GM23338 (cell line): ENCODE measurements around the gene BCKDK. TPM values are rescaled to one million over a fixed set of nuclear protein-coding genes. Genes with fewer than 3 reads are reported as not detected.
"Not testable (repeated sequence)": the region's sequence is repeated elsewhere in the genome, so short reads cannot be mapped to it uniquely, and the experiment has no call there.

Experiments used
- ATAC-seq: fragments of 200-7000 bp; cut with Tn5 transposase; 3 replicates; pipeline ENCODE4 v1.9.1; 2020
- DNase-seq: peaks from one replicate; pipeline ENCODE4 v3.0.0-alpha.2; 2015; ENCODE audit warnings: low spot score
- H2AFZ ChIP-seq: fragments of 200-600 bp; sonication (generic); 2 replicates; pipeline ENCODE4 v1.8.0; 2016; ENCODE audit warnings: antibody characterized with exemption, mild to moderate bottlenecking, moderate library complexity
- H3F3A ChIP-seq: fragments of 200-600 bp; sonication (generic); replicated peaks from 2 replicates; pipeline ENCODE4 v1.8.0; 2017; ENCODE audit warnings: antibody characterized with exemption, mixed run types, low read depth
- H3K27ac ChIP-seq: fragments of 200-600 bp; sonication (generic); 2 replicates; pipeline ENCODE4 v1.6.1; 2016; ENCODE audit warnings: low read depth
- H3K27me3 ChIP-seq: fragments of 200-600 bp; sonication (generic); 2 replicates; pipeline ENCODE4 v1.8.0; 2016; ENCODE audit warnings: mild to moderate bottlenecking, mixed run types, moderate library complexity; ENCODE audit not compliant: insufficient read depth
- H3K36me3 ChIP-seq: fragments of 200-600 bp; sonication (generic); 2 replicates; pipeline ENCODE4 v1.8.0; 2016; ENCODE audit warnings: mild to moderate bottlenecking; ENCODE audit not compliant: insufficient read depth
- H3K4me1 ChIP-seq: fragments of 200-600 bp; sonication (generic); 2 replicates; pipeline ENCODE4 v1.8.0; 2016; ENCODE audit warnings: mild to moderate bottlenecking, moderate library complexity; ENCODE audit not compliant: insufficient read depth
- H3K4me2 ChIP-seq: fragments of 200-600 bp; sonication (generic); 2 replicates; pipeline ENCODE4 v1.7.1; 2017; ENCODE audit warnings: mixed run types
- H3K4me3 ChIP-seq: fragments of 200-600 bp; sonication (generic); 2 replicates; pipeline ENCODE4 v1.6.1; 2016; ENCODE audit warnings: mixed run types
- H3K79me2 ChIP-seq: fragments of 200-600 bp; sonication (generic); replicated peaks from 2 replicates; pipeline ENCODE4 v1.8.0; 2017; ENCODE audit warnings: mild to moderate bottlenecking; ENCODE audit not compliant: insufficient read depth
- H3K9me2 ChIP-seq: fragments of 200-600 bp; sonication (generic); 2 replicates; pipeline ENCODE4 v1.8.0; 2017; ENCODE audit not compliant: insufficient read depth
- H4K20me1 ChIP-seq: fragments of 200-600 bp; sonication (generic); replicated peaks from 2 replicates; pipeline ENCODE4 v1.8.0; 2017; ENCODE audit warnings: mild to moderate bottlenecking; ENCODE audit not compliant: insufficient read depth
- H3K27ac Mint-ChIP-seq: 2 replicates; pipeline ENCODE4 v1.8.0; 2020; ENCODE audit warnings: inconsistent platforms, mild to moderate bottlenecking, moderate library complexity, mixed read lengths
- H3K27me3 Mint-ChIP-seq: 3 replicates; pipeline ENCODE4 v1.8.0; 2022; ENCODE audit warnings: low read depth, mild to moderate bottlenecking, moderate library complexity, mixed read lengths, inconsistent platforms; ENCODE audit not compliant: insufficient read depth, poor library complexity
- H3K36me3 Mint-ChIP-seq: 3 replicates; pipeline ENCODE4 v1.8.0; 2021; ENCODE audit warnings: low read depth, mild to moderate bottlenecking, inconsistent platforms, moderate library complexity, mixed read lengths
- H3K4me1 Mint-ChIP-seq: 3 replicates; pipeline ENCODE4 v1.8.0; 2020; ENCODE audit warnings: mild to moderate bottlenecking, inconsistent platforms, mixed read lengths
- H3K4me3 Mint-ChIP-seq: 3 replicates; pipeline ENCODE4 v1.8.0; 2021; ENCODE audit warnings: moderate library complexity, mild to moderate bottlenecking, inconsistent platforms, mixed read lengths
- H3K9me3 Mint-ChIP-seq: 3 replicates; pipeline ENCODE4 v1.8.0; 2020; ENCODE audit warnings: moderate library complexity, mild to moderate bottlenecking, inconsistent platforms, mixed read lengths
- CTCF ChIP-seq, 2 experiments: fragments of 200-600 bp in 1 of 2; sonication (generic) in 1 of 2; conservative IDR thresholded peaks; 2 replicates each; pipeline versions ENCODE4 v1.5.1 to v1.6.1; 2016 to 2017; ENCODE audit warnings: antibody characterized with exemption in 2 of 2, low read depth in 2 of 2, mild to moderate bottlenecking in 2 of 2, moderate library complexity in 1 of 2
- EZH2 ChIP-seq: fragments of 200-600 bp; sonication (generic); IDR thresholded peaks from one replicate; pipeline ENCODE4 v1.8.0; 2017; ENCODE audit warnings: antibody characterized with exemption, mild to moderate bottlenecking, low read depth; ENCODE audit not compliant: unreplicated experiment
- JUNB ChIP-seq: IDR thresholded peaks from one replicate; pipeline ENCODE4 v1.6.1; 2016; ENCODE audit warnings: antibody characterized with exemption; ENCODE audit not compliant: unreplicated experiment
- NANOG ChIP-seq: IDR thresholded peaks from 2 replicates; pipeline ENCODE4 v1.6.1; 2016; ENCODE audit warnings: antibody characterized with exemption, borderline replicate concordance
- POLR2AphosphoS5 ChIP-seq: IDR thresholded peaks from 2 replicates; pipeline ENCODE4 v1.6.1; 2016; ENCODE audit warnings: antibody characterized with exemption, low read depth
- ZNF331 ChIP-seq: fragments of 250-450 bp; sonication (Bioruptor Pico); IDR thresholded peaks from 2 replicates; pipeline ENCODE4 v1.5.0; 2020; ENCODE audit warnings: low read depth, mild to moderate bottlenecking, moderate library complexity
- polyA plus RNA-seq: library from polyadenylated mRNA; unstranded; fragments of >200 nt; fragmentation: Nextera tagmentation; extraction: Ambion mirVana; gene quantifications from 2 replicates; pipeline ENCODE4 v1.2.1, GENCODE V29; 2016
- total RNA-seq: library from RNA; depleted of rRNA; stranded (reverse); fragments of >200 nt; shearing (Covaris generic); gene quantifications from 2 replicates; pipeline ENCODE4 v1.2.3, GENCODE V29; 2014
- TF ChIP-seq, protein P1 (sequence below): IDR thresholded peaks from one replicate; pipeline ENCODE4 v1.6.1; 2018; ENCODE audit warnings: antibody characterized with exemption; ENCODE audit not compliant: unreplicated experiment

Gene BCKDK
- total and polyA plus RNA-seq, 2 experiments from 2014 or later = 36.1 to 58.9 TPM

GRCh38 chr16:31138621-31139578 lies 30.7 kb downstream of the BCKDK start:
- Histone ChIP-seq H3K27ac (peak overlapping the region; percentile 74), H3K4me2 (peak overlapping the region; percentile 66), H3K27me3 (peaks cover 14% of the 10 kb centered on the region), H4K20me1 (no peaks in the 10 kb centered on the region; the same call in 1 of the 2 replicates), H3K9me2 (no peaks in the 10 kb centered on the region), H3K79me2 (peaks cover 3% of the 10 kb centered on the region; the same call in 1 of the 2 replicates), H3K4me1 (peaks cover 25% of the 10 kb centered on the region), H3K4me3 (peak overlapping the region; percentile 23; the same call in 1 of the 2 replicates), H3K36me3 (no peaks in the 10 kb centered on the region), H3F3A (0 out of 2 replicates have a peak, but pooled peaks cover 9% of the 10 kb centered on the region), H2AFZ (peak overlapping the region; percentile 85)
- ATAC-seq (peak; percentile 4), DNase-seq (peak; percentile 69)
- H3K36me3 Mint-ChIP-seq = peaks cover 3% of the 10 kb centered on the region
- peaks cover 33% of the 10 kb centered on the region for H3K27me3 Mint-ChIP-seq
- peaks cover 49% of the 10 kb centered on the region for H3K4me1 Mint-ChIP-seq
- H3K4me3 Mint-ChIP-seq = no peak overlapping the region; the same call in 2 of the 3 replicates
- no peak for TF ChIP-seq ZNF331
- TF ChIP-seq, protein P1, sequence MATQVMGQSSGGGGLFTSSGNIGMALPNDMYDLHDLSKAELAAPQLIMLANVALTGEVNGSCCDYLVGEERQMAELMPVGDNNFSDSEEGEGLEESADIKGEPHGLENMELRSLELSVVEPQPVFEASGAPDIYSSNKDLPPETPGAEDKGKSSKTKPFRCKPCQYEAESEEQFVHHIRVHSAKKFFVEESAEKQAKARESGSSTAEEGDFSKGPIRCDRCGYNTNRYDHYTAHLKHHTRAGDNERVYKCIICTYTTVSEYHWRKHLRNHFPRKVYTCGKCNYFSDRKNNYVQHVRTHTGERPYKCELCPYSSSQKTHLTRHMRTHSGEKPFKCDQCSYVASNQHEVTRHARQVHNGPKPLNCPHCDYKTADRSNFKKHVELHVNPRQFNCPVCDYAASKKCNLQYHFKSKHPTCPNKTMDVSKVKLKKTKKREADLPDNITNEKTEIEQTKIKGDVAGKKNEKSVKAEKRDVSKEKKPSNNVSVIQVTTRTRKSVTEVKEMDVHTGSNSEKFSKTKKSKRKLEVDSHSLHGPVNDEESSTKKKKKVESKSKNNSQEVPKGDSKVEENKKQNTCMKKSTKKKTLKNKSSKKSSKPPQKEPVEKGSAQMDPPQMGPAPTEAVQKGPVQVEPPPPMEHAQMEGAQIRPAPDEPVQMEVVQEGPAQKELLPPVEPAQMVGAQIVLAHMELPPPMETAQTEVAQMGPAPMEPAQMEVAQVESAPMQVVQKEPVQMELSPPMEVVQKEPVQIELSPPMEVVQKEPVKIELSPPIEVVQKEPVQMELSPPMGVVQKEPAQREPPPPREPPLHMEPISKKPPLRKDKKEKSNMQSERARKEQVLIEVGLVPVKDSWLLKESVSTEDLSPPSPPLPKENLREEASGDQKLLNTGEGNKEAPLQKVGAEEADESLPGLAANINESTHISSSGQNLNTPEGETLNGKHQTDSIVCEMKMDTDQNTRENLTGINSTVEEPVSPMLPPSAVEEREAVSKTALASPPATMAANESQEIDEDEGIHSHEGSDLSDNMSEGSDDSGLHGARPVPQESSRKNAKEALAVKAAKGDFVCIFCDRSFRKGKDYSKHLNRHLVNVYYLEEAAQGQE = peak; percentile 29
- no peaks in the 10 kb centered on the region; the same call in 2 of the 3 replicates for H3K9me3 Mint-ChIP-seq
- peak overlapping the region; percentile 59 for H3K27ac Mint-ChIP-seq

GRCh38 chr16:31141071-31141469 lies 32.9 kb downstream of the BCKDK start:
- H3K36me3 ChIP-seq, H3K9me3 Mint-ChIP-seq, H3K4me3 Mint-ChIP-seq, DNase-seq, ATAC-seq, H2AFZ ChIP-seq, H3K36me3 Mint-ChIP-seq, H3K79me2 ChIP-seq, H3K4me3 ChIP-seq, H4K20me1 ChIP-seq, H3K27ac Mint-ChIP-seq, H3K9me2 ChIP-seq: not testable (repeated sequence)
- Histone ChIP-seq H3K4me1 (peaks cover 20% of the 10 kb centered on the region), H3K27me3 (peaks cover 21% of the 10 kb centered on the region), H3F3A (0 out of 2 replicates have a peak, but pooled peaks cover 14% of the 10 kb centered on the region), H3K4me2 (peak overlapping the region; percentile 74), H3K27ac (peak overlapping the region; percentile 80; the same call in 1 of the 2 replicates)
- Mint-ChIP-seq H3K27me3 (peaks cover 40% of the 10 kb centered on the region), H3K4me1 (peaks cover 37% of the 10 kb centered on the region)

- Histone ChIP-seq H3F3A (0 out of 2 replicates have a peak, but pooled peaks cover 13% of the 10 kb centered on the region), H3K4me1 (peaks cover 20% of the 10 kb centered on the region), H4K20me1 (no peaks in the 10 kb centered on the region), H3K36me3 (no peaks in the 10 kb centered on the region), H3K4me3 (peak overlapping the region; percentile 42), H3K79me2 (no peaks in the 10 kb centered on the region), H3K27me3 (peaks cover 26% of the 10 kb centered on the region), H3K9me2 (no peaks in the 10 kb centered on the region), H3K27ac (peak overlapping the region; percentile 80), H3K4me2 (peak overlapping the region; percentile 74), H2AFZ (no peak overlapping the region)
- peaks cover 34% of the 10 kb centered on the region for H3K4me1 Mint-ChIP-seq
- DNase-seq = no peak
- H3K27ac Mint-ChIP-seq = peak overlapping the region; percentile 95
- no peak for ATAC-seq
- H3K9me3 Mint-ChIP-seq = no peaks in the 10 kb centered on the region; the same call in 2 of the 3 replicates
- H3K4me3 Mint-ChIP-seq = peak overlapping the region; percentile 70
- peaks cover 38% of the 10 kb centered on the region for H3K27me3 Mint-ChIP-seq
- H3K36me3 Mint-ChIP-seq = no peaks in the 10 kb centered on the region; the same call in 2 of the 3 replicates
- TF ChIP-seq NANOG (no peak), EZH2 (no peak), JUNB (no peak), POLR2AphosphoS5 (no peak), CTCF (conservative IDR thresholded peaks at IDR 0.05; ENCODE audit: low read depth in 2 of 2) (no peak)
- TF ChIP-seq, protein P1 = no peak
Measured at GRCh38 chr16:31141489-31142108, 33.4 kb downstream of the BCKDK start.
